Hepatocyte (in vitro differentiated cells): Measurements from ENCODE around the gene MRPL32. TPM values are rescaled to one million over a fixed set of nuclear protein-coding genes. Genes with fewer than 3 reads are reported as not detected.

ENCODE experiments used
- DNase-seq: peaks from one replicate; pipeline ENCODE4 v3.0.0-alpha.2; 2016; ENCODE audit warnings: low spot score
- H2AFZ ChIP-seq: fragments of 200-600 bp; sonication (generic); 2 replicates; pipeline ENCODE4 v1.6.0; 2016; ENCODE audit warnings: antibody characterized with exemption, mild to moderate bottlenecking
- H3K27ac ChIP-seq: fragments of 200-600 bp; sonication (generic); 2 replicates; pipeline ENCODE4 v1.5.1; 2016; ENCODE audit warnings: mild to moderate bottlenecking
- H3K27me3 ChIP-seq: fragments of 200-600 bp; sonication (generic); 2 replicates; pipeline ENCODE4 v1.6.1; 2016
- H3K36me3 ChIP-seq: fragments of 200-600 bp; sonication (generic); replicated peaks from 2 replicates; pipeline ENCODE4 v1.5.1; 2016; ENCODE audit warnings: low read depth; ENCODE audit not compliant: insufficient read depth
- H3K4me1 ChIP-seq: fragments of 200-600 bp; sonication (generic); 2 replicates; pipeline ENCODE4 v1.5.1; 2016; ENCODE audit warnings: mild to moderate bottlenecking, moderate library complexity; ENCODE audit not compliant: insufficient read depth
- H3K4me2 ChIP-seq: fragments of 200-600 bp; sonication (generic); 2 replicates; pipeline ENCODE4 v1.6.0; 2016
- H3K4me3 ChIP-seq: fragments of 200-600 bp; sonication (generic); 2 replicates; pipeline ENCODE4 v1.5.1; 2016; ENCODE audit warnings: mild to moderate bottlenecking
- H3K79me2 ChIP-seq: fragments of 200-600 bp; sonication (generic); 2 replicates; pipeline ENCODE4 v1.6.0; 2017; ENCODE audit warnings: mild to moderate bottlenecking
- H3K9me2 ChIP-seq: fragments of 200-600 bp; sonication (generic); replicated peaks from 2 replicates; pipeline ENCODE4 v1.6.0; 2017; ENCODE audit warnings: mild to moderate bottlenecking; ENCODE audit not compliant: insufficient read depth
- H3K9me3 ChIP-seq: fragments of 200-600 bp; sonication (generic); 2 replicates; pipeline ENCODE4 v1.5.1; 2016; ENCODE audit warnings: low read depth, mild to moderate bottlenecking
- H4K20me1 ChIP-seq: fragments of 200-600 bp; sonication (generic); 2 replicates; pipeline ENCODE4 v1.6.0; 2016; ENCODE audit warnings: mild to moderate bottlenecking; ENCODE audit not compliant: insufficient read depth, poor library complexity, severe bottlenecking
- CTCF ChIP-seq: fragments of 200-600 bp; sonication (generic); IDR thresholded peaks from 2 replicates; pipeline ENCODE4 v1.5.1; 2016; ENCODE audit warnings: antibody characterized with exemption, mild to moderate bottlenecking; ENCODE audit not compliant: poor library complexity
- EZH2 ChIP-seq: fragments of 200-600 bp; sonication (generic); IDR thresholded peaks from 2 replicates; pipeline ENCODE4 v1.6.1; 2016; ENCODE audit warnings: antibody characterized with exemption, mild to moderate bottlenecking, borderline replicate concordance
- EZH2phosphoT487 ChIP-seq: fragments of 200-600 bp; sonication (generic); IDR thresholded peaks from one replicate; pipeline ENCODE4 v1.6.1; 2018; ENCODE audit warnings: antibody characterized with exemption, mild to moderate bottlenecking, low read depth, moderate library complexity; ENCODE audit not compliant: unreplicated experiment, severe bottlenecking
- WGBS: methylation state at CpG from one replicate; pipeline ENCODE4 v1.1.6; 2016; ENCODE audit warnings: low lambda C conversion rate; ENCODE audit errors: missing lambda C conversion rate; 5-methylcytosine and 5-hydroxymethylcytosine counted together
- polyA plus RNA-seq: library from polyadenylated mRNA; unstranded; fragments of >200 nt; fragmentation: Nextera tagmentation; extraction: Ambion mirVana; gene quantifications from 2 replicates; pipeline ENCODE4 v1.2.1, GENCODE V29; 2016
- total RNA-seq: library from RNA; depleted of rRNA; stranded (reverse); fragments of >200 nt; gene quantifications from 2 replicates; pipeline ENCODE4 v1.2.3, GENCODE V29; 2014

MRPL32 gene
- total and polyA plus RNA-seq, 2 experiments from 2014 or later = 59.9 to 67.4 TPM

DNA sequence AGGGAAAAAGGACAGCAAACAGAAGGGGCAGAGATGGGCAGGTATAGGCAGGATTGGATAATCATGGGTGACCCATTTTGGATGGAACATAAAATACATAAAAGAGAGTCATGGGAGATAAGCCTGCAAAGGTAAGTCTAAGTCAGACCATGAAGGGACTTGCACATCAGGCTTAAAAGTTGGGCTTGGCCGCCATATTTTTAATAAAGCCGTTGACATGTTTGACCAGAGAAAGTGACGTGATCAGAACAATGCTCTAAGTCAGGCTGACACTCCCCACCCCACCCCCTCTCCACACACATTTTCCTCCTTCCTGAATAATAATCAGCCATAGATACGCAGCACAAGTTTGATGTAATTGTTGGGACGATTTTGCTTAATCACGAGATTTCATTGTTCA, 54.0 kb downstream of the MRPL32 start:
- no peak overlapping the region for H3K27ac ChIP-seq
- H3K36me3 ChIP-seq = no peaks in the 10 kb centered on the region
- no peak overlapping the region for H2AFZ ChIP-seq

DNA sequence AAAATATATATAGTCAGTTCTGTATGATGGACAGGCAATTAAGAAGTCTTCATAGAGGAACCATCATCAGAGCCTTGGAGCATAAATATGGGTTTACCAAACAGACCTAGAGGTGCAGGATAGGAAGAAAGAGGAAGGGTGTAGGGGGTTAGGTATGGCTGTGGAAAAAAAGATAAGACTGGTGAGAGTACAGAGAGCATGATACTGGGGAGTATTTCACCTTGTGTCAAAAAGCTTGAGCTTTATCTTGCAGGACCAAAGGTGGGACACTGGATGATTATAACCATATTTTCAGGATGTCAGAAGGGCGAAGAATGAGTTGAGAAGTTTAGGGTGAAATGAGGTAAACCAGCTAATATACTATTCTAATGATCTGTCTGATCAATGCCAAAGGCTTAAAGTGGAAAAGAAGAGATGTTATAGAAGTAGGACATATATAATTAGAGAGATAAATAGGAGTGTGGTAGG, 54.6 kb downstream of the MRPL32 start:
- TF ChIP-seq CTCF (no peak), EZH2phosphoT487 (no peak), EZH2 (no peak)
- Histone ChIP-seq H4K20me1 (no peaks in the 10 kb centered on the region), H2AFZ (no peak overlapping the region), H3K79me2 (no peaks in the 10 kb centered on the region), H3K9me3 (no peaks in the 10 kb centered on the region), H3K9me2 (no peaks in the 10 kb centered on the region), H3K4me1 (no peaks in the 10 kb centered on the region), H3K36me3 (no peaks in the 10 kb centered on the region), H3K27ac (no peak overlapping the region), H3K4me2 (no peak overlapping the region), H3K27me3 (no peaks in the 10 kb centered on the region), H3K4me3 (no peak overlapping the region)
- 78% methylated on average over 1 of the region's 1 CpG for whole genome bisulfite sequencing
- DNase-seq = no peak

More for the DNA sequence above, 54.0 kb downstream of the MRPL32 start:
- H3K4me1 ChIP-seq = no peaks in the 10 kb centered on the region
- H3K79me2 ChIP-seq = no peaks in the 10 kb centered on the region
- no peak overlapping the region for H3K4me2 ChIP-seq
- no peak overlapping the region for H3K4me3 ChIP-seq
- no peak for DNase-seq
- no peaks in the 10 kb centered on the region for H3K9me3 ChIP-seq
- H4K20me1 ChIP-seq = no peaks in the 10 kb centered on the region
- no peaks in the 10 kb centered on the region for H3K27me3 ChIP-seq
- no peak for TF ChIP-seq EZH2
- no peaks in the 10 kb centered on the region for H3K9me2 ChIP-seq
- WGBS = 98% methylated on average over 6 of the region's 6 CpGs

Other genes with a start within 250 kb of the MRPL32 start
- 5.9 and 9.9 TPM in 2 replicates for gene C7orf25, start 20.3 kb upstream of the MRPL32 start, total RNA-seq
- 2.4 and 3.9 TPM in 2 replicates for gene C7orf25, start 20.3 kb upstream of the MRPL32 start, polyA plus RNA-seq
- gene PSMA2, start 202 bp upstream of the MRPL32 start, total RNA-seq = 117 and 118 TPM in 2 replicates
- 213 and 217 TPM in 2 replicates for gene PSMA2, start 202 bp upstream of the MRPL32 start, polyA plus RNA-seq
- gene HECW1, start 180.3 kb downstream of the MRPL32 start, total RNA-seq = 2.6 and 7.6 TPM in 2 replicates
- gene HECW1, start 180.3 kb downstream of the MRPL32 start, polyA plus RNA-seq = 1.5 and 4.0 TPM in 2 replicates